GM06990 (cell line): ENCODE results near the gene NOMO2.
"Not testable (repeated sequence)": the region's sequence is repeated elsewhere in the genome, so short reads cannot be mapped to it uniquely, and the experiment has no call there.

Experiments used
- DNase-seq: peaks from one replicate; pipeline ENCODE4 v3.0.0-alpha.2; 2011; ENCODE audit not compliant: insufficient read length; ENCODE audit errors: extremely low read depth
- H3K27me3 ChIP-seq: replicated peaks from 2 replicates; pipeline ENCODE4 v1.6.0; 2011; ENCODE audit warnings: low read length; ENCODE audit not compliant: control insufficient read depth, insufficient read depth
- H3K36me3 ChIP-seq: 2 replicates; pipeline ENCODE4 v1.5.1; 2011; ENCODE audit warnings: low read length; ENCODE audit not compliant: control insufficient read depth, insufficient read depth
- H3K4me3 ChIP-seq: replicated peaks from 2 replicates; pipeline ENCODE4 v1.5.1; 2011; ENCODE audit warnings: low read depth, mild to moderate bottlenecking, control low read depth, low read length

Gene NOMO2

DNA sequence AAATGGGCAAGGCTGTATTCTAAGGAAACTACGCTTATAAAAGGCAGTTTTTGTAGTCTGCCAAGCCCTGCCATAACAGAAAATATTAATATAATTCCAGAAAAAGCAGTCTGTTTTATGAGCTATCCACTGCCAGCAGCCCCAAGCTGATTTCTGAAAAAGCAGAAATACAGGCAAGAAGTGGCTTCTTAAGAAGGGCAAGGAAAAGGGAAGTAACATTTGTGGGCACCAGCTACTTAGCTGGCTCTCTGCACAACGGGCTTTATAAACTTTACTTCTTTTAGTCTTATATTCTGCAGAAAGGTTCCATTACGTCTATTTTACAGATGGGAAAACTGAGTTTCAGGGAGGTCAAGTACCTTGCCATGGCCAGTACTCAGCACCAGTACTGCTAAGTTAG is 31.6 kb downstream of the NOMO2 start:
- H3K36me3 ChIP-seq, DNase-seq, H3K4me3 ChIP-seq, H3K27me3 ChIP-seq: not testable (repeated sequence)

DNA sequence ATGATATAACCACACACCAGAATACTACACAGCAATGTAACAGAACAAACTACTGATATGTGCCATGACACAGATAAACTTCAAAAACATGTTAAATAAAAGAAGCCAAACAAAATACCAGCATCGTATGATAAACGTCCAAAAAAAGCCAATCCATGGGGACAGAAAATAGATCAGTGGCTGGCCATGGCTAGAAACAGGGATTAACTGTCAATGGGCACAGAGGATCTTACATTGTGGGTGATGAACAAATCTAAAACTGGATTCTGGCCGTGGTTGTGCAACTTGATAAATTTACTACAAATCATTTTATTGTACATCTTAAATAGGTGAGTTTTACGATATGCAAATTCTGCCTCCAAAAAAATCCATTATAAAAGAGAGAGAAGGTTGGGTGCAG is 35.4 kb downstream of the NOMO2 start:
- H3K4me3 ChIP-seq, result not testable (repeated sequence)

DNA sequence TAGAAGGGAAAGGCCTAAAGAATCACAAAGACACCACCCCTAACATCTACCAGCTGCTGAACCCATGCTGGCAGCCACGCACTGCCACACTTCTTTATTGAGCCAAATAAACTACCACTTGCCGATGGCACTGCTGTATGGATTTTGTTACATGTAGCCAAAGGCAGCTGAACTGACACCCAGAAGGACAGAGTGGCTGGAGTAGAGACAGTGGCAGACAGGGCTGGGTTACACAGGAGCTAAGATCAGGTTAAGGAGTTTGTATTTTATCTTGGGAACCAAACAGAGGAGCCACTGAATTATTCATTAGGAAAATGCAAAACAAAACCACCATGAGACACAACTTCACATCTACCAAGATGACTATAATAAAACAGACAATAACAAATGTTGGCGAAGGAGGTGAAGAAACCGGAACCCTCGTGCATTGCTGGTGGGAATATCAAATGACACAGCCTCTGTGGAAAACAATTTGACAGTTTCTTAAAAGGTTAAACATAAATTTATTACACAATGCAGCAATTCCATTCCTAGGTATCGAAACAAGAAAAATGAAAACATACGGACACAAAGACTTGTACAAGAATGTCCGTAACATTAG is 35.9 kb downstream of the NOMO2 start:
- not testable (repeated sequence) for DNase-seq, H3K36me3 ChIP-seq, H3K27me3 ChIP-seq, H3K4me3 ChIP-seq

More for the DNA sequence above, 35.4 kb downstream of the NOMO2 start:
- H3K27me3 ChIP-seq, DNase-seq, H3K36me3 ChIP-seq: not testable (repeated sequence)

DNA sequence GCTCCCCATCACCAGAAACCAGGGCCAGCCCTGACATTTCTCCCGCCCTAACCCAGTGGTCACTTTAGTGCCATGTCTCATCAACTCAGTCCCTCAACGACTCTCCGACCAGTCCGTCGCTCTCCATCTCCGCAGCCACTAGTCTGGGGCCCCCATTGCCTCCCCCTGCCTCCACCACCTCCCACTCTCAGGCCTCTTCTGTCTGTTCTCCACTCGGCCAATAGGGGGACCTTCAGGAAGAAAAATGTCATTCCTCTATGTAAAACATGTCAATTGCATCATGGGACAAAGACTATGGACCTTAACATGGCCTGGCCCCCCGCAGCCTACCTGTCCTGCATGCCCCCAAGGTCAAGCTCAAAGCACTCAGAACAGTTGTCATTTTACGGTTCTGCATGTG is 39.3 kb downstream of the NOMO2 start:
- H3K27me3 ChIP-seq, H3K4me3 ChIP-seq, H3K36me3 ChIP-seq, DNase-seq: not testable (repeated sequence)

DNA sequence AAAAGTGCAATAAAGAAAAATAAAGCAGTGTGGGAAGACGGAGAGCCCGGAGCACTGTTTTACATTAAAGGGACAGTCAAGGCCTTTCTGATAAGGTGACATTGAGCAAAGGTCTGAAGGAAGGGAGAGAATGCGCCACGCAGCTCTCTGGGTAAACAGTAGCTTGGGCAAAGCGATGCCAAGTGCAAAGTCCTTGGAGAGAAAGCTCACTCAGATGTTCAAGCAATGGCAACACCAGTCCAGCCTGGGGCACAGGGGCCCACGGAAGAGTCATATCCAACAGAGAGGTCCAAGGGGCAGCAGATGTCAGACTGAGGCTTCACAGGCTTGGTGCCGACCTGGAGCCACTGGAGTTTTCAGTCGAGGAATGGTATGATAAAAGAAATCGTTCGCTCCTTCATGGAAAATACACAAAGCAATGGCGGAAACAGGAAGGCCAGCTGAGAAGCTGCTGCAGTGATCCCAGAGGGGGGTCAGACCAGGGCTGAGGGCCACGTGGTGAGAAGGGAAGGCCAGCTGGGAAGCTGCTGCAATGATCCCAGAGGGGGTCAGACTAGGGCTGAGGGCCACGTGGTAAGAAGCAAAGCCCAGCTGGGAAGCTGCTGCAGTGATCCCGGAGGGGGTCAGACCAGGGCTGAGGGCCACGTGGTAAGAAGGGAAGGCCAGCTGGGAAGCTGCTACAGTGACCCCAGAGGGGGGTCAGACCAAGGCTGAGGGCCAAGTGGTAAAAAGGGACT is 40.3 kb downstream of the NOMO2 start:
- not testable (repeated sequence) for H3K36me3 ChIP-seq, DNase-seq, H3K4me3 ChIP-seq, H3K27me3 ChIP-seq

DNA sequence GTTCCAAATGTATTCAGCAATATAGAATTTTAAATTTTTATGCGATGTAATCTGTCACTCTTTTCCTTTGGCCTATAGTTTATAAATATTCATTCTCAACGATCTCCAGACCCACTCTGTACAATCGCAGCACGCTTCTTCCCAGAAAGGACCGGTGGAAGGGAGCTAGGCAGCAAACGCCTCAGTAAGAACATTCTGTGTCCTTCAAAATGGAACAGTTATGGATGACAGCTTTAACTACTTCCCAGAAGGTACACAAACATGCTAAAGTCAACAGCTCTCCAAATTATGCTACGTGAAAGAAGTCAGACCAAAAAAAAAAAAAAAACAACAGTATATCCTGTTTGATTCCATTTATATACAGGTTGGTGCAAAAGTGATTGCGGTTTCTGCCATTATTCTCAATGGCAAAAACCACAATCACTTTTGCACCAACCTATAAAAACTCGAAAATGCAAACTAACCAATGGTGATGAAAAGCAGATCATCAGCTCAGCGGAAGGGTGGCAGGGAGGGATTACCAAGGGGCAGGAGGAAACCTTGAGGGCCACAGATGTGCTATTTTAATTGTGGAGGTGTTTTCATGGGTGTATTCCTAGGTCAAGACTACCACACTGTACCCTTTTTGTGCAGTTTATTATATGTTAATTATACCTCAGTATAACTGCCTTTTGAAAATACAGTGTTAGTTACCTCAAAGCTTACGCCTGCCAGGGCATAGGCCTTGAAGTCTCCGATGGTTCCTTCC is 43.2 kb downstream of the NOMO2 start:
- not testable (repeated sequence) for H3K27me3 ChIP-seq, H3K36me3 ChIP-seq, DNase-seq, H3K4me3 ChIP-seq

DNA sequence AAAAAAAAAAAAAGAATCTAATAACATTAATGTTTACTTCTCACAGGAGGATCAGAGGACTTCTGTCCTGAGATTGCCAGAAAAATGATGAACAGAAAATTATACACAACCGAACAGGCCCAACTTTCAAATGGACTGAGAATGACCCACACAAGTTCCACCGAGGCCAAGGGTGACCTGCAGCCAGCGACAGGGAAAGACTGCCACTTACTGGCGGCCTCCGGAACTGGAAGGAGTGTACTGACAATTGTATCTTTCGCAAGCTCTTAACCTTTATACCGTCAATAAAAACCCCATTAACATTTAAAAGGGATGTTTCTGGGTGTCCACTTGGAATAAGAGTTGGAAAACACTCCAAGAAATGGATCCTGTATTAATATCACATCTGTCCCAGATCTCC is 63.5 kb downstream of the NOMO2 start:
- DNase-seq, H3K4me3 ChIP-seq, H3K36me3 ChIP-seq, H3K27me3 ChIP-seq: not testable (repeated sequence)

DNA sequence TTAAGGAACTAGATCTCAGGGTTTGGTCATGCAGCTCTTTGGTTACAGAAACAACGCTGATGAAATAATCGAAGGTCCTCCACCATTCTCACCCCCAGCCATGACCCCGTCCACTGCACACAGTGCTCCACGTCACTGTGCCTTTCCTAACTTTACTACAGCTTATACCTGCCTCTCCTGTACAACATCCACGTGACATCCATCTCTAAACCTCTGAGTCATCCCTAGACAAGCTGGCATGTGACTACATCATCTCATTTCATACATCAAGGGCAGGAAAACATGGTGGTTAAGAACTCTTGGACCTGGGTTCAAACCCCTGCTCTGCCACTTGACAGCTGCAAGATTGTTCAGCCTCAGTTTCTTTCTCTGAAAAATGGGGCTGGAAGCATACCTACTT is 64.9 kb downstream of the NOMO2 start:
- not testable (repeated sequence) for DNase-seq, H3K27me3 ChIP-seq, H3K36me3 ChIP-seq, H3K4me3 ChIP-seq

DNA sequence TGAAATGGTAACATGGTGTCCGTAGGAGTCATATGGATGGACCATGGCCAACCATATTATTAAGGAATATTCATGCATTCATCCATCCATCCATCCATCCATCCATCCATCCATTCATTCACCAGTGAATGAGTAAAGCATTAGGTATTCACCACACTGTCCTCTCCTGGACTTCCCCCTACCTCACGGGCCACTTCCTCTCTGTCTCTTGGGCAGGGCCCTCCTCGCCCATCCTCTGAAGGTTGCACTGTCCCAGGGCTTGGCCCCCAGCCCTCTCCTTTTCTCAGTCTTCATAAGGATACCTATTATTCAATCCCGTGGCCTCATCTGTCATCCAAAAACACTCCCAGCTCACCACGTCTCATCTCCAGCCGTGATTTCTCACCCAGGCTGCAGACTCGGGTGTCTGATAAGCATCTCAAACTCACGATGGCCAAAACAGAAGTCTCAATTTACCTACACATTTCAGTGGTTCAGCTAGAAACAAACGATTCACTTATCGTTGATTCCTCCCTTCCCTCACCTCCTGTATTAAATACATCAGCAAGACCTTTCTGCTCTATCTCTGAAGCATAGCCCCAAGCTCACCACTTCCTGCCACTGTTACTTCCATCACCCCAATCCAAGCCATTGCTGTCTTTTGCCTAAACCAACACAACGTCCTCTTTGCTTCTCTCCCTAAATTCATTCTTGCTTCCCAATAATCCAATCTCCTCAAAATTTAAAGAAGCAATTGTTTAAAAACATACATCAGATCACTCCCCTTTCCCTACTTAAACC is 69.6 kb downstream of the NOMO2 start:
- not testable (repeated sequence) for H3K27me3 ChIP-seq, DNase-seq, H3K36me3 ChIP-seq, H3K4me3 ChIP-seq

DNA sequence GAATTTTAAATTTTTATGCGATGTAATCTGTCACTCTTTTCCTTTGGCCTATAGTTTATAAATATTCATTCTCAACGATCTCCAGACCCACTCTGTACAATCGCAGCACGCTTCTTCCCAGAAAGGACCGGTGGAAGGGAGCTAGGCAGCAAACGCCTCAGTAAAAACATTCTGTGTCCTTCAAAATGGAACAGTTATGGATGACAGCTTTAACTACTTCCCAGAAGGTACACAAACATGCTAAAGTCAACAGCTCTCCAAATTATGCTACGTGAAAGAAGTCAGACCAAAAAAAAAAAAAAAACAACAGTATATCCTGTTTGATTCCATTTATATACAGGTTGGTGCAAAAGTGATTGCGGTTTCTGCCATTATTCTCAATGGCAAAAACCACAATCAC is 125.9 kb downstream of the NOMO2 start:
- H3K4me3 ChIP-seq, H3K27me3 ChIP-seq, H3K36me3 ChIP-seq, DNase-seq: not testable (repeated sequence)

DNA sequence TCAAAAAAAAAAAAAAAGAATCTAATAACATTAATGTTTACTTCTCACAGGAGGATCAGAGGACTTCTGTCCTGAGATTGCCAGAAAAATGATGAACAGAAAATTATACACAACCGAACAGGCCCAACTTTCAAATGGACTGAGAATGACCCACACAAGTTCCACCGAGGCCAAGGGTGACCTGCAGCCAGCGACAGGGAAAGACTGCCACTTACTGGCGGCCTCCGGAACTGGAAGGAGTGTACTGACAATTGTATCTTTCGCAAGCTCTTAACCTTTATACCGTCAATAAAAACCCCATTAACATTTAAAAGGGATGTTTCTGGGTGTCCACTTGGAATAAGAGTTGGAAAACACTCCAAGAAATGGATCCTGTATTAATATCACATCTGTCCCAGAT is 146.1 kb downstream of the NOMO2 start:
- not testable (repeated sequence) for H3K36me3 ChIP-seq, DNase-seq, H3K4me3 ChIP-seq, H3K27me3 ChIP-seq

DNA sequence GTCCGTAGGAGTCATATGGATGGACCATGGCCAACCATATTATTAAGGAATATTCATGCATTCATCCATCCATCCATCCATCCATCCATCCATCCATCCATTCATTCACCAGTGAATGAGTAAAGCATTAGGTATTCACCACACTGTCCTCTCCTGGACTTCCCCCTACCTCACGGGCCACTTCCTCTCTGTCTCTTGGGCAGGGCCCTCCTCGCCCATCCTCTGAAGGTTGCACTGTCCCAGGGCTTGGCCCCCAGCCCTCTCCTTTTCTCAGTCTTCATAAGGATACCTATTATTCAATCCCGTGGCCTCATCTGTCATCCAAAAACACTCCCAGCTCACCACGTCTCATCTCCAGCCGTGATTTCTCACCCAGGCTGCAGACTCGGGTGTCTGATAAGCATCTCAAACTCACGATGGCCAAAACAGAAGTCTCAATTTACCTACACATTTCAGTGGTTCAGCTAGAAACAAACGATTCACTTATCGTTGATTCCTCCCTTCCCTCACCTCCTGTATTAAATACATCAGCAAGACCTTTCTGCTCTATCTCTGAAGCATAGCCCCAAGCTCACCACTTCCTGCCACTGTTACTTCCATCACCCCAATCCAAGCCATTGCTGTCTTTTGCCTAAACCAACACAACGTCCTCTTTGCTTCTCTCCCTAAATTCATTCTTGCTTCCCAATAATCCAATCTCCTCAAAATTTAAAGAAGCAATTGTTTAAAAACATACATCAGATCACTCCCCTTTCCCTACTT is 152.2 kb downstream of the NOMO2 start:
- not testable (repeated sequence) for H3K4me3 ChIP-seq, H3K27me3 ChIP-seq

DNA sequence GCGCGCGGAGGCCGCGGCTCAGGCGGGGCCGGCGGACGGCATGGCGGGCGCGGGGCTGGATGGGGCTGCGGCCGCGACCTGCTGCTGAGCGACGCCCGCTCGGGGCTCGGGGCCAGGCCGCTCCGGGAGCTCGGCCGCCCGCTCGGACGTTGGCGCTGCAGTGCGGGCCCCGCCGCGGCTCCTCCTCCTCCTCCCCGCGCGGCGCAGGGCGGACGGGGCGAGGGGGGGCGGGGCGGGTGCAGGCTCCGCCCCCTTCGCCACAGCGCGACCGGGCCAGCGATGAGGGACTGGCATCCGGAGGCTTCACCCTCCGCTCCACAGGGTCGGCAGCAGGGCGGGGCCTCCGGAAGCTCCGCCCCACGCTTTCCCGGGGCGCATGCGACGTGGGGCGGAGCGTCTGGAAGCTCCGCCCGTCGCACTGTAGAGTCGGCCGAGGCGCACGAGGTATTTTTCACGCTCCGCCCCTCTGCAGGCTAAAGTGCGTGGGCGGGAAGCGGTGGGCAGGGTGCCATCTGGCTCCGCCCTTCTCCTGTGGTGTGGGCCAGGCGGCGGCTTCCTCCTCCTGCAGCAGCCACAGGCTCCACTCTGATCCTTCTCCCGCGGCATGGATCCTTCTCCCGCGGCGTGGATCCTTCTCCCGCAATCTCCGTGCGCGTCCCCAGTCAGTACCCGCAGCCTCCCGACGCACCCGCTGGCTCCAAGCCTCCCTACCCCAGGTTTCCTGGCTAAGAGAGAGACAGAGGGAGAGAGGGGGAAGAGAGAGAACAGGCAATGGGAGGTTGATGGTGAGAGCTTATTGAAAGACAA is 159.8 kb downstream of the NOMO2 start:
- H3K4me3 ChIP-seq, H3K36me3 ChIP-seq, DNase-seq, H3K27me3 ChIP-seq: not testable (repeated sequence)

More for the DNA sequence above, 152.2 kb downstream of the NOMO2 start:
- not testable (repeated sequence) for DNase-seq, H3K36me3 ChIP-seq
